ENCODE measurements around the gene ABCC1.

DNA sequence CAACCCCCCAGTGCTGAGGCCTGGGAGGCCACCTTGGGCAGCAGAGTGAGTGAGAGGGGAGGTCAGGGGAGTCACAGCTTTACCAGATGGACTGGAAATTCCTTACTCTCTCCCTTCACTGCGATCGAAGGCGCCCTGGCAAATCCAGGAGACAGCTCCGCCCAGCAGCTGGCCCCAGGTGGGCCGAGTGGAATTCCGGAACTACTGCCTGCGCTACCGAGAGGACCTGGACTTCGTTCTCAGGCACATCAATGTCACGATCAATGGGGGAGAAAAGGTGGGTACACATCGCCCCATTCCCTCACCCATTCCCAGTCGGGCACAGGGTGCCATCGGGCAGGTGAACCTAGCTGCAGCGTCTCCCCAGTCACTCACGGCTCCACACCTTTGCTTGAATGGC is 182.2 kb downstream of the ABCC1 start:
- TF ChIP-seq, protein P1, sequence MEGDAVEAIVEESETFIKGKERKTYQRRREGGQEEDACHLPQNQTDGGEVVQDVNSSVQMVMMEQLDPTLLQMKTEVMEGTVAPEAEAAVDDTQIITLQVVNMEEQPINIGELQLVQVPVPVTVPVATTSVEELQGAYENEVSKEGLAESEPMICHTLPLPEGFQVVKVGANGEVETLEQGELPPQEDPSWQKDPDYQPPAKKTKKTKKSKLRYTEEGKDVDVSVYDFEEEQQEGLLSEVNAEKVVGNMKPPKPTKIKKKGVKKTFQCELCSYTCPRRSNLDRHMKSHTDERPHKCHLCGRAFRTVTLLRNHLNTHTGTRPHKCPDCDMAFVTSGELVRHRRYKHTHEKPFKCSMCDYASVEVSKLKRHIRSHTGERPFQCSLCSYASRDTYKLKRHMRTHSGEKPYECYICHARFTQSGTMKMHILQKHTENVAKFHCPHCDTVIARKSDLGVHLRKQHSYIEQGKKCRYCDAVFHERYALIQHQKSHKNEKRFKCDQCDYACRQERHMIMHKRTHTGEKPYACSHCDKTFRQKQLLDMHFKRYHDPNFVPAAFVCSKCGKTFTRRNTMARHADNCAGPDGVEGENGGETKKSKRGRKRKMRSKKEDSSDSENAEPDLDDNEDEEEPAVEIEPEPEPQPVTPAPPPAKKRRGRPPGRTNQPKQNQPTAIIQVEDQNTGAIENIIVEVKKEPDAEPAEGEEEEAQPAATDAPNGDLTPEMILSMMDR (IDR thresholded peaks at IDR 0.05; ENCODE audit: insufficient read depth, low read length, poor library complexity, severe bottlenecking) = no peak
- no peak for TF ChIP-seq EZH2phosphoT487 (conservative IDR thresholded peaks at IDR 0.05; ENCODE audit: low read length)

All from SU-DHL-6 (cell line).